GM12878 (cell line): ENCODE results near the gene MRPS27. TPM values are rescaled to one million over a fixed set of nuclear protein-coding genes. Genes with fewer than 3 reads are reported as not detected.

ENCODE experiments used
- ATF2 ChIP-seq: IDR thresholded peaks from 2 replicates; pipeline ENCODE4 v1.6.1; 2012; ENCODE audit warnings: low read length, inconsistent platforms
- CBX3 ChIP-seq: fragments of 200-600 bp; sonication (generic); IDR thresholded peaks from 2 replicates; pipeline ENCODE4 v1.6.1; 2016; ENCODE audit warnings: low read depth, borderline replicate concordance
- CEBPZ ChIP-seq: fragments of 150-350 bp; IDR thresholded peaks from 2 replicates; pipeline ENCODE4 v1.6.1; 2016; ENCODE audit warnings: low read depth, low read length
- MTA2 ChIP-seq: fragments of 450-650 bp; IDR thresholded peaks from 2 replicates; pipeline ENCODE4 v1.6.1; 2016; ENCODE audit warnings: low read depth, mild to moderate bottlenecking, moderate library complexity
- RCOR1 ChIP-seq: conservative IDR thresholded peaks from 2 replicates; pipeline ENCODE4 v1.6.1; 2012; ENCODE audit warnings: low read depth, low read length, improper control_type of control experiment
- RELB ChIP-seq: fragments of 450-650 bp; IDR thresholded peaks from 2 replicates; pipeline ENCODE4 v1.6.1; 2017; ENCODE audit warnings: low read depth, mild to moderate bottlenecking, moderate library complexity
- polyA plus RNA-seq, 11 experiments: library from polyadenylated mRNA; depleted of rRNA in 4 of 11; unstranded in 6 of 11; stranded (reverse) in 5 of 11; fragments of >200 nt; fragmentation: Nextera tagmentation in 4 of 11; fragmentation: Illumina TruSeq in 1 of 11; extraction: Ambion mirVana in 4 of 11; extraction: Trizol in 1 of 11; gene quantifications; 1 replicate in 1 of 11; 2 replicates in 10 of 11; pipeline versions ENCODE4 v1.2.1 to v1.2.3, GENCODE V29; 2011 to 2016; ENCODE audit warnings: inconsistent platforms in 2 of 11, missing spikeins in 2 of 11, low read depth in 1 of 11
- total RNA-seq, 4 experiments: library from RNA; depleted of rRNA in 3 of 4; stranded (reverse); fragments of >200 nt in 3 of 4; fragmentation: Illumina TruSeq in 1 of 4; extraction: Trizol in 1 of 4; gene quantifications; 2 replicates each; pipeline versions ENCODE4 v1.2.1 to v1.2.3, GENCODE V29; 2013 to 2021
- TF ChIP-seq, protein P1 (sequence below): IDR thresholded peaks from 2 replicates; pipeline ENCODE4 v1.6.1; 2012; ENCODE audit warnings: improper control_type of control experiment, low read depth, low read length; ENCODE audit not compliant: insufficient replicate concordance

Gene MRPS27
- total and polyA plus RNA-seq, 10 of the 15 experiments (the other 5 are each of a cell fraction or from before 2014, with no cell fraction given), result 61.0 to 128 (median 93.0) TPM

DNA sequence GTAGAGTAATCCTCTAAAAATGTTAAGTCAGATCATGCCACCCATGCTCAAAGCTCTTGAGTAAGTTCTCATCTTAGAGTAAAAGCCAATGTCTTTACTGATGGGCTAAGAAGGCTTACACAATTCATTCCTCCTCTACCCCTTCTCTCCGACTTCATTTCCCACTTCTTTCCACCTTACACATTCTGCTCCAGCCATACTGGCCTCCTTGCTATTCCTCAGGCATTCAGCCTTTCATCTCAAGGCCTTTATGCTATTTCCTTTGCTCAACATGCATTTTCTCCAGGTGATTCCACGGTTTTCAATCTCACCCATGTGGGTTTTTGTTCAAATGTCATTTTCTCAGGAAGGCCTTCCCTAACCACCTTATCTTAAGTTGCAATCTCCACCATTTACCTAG lies 107.9 kb downstream of the MRPS27 start (continued):
- TF ChIP-seq CEBPZ, result no peak
- TF ChIP-seq, protein P1, sequence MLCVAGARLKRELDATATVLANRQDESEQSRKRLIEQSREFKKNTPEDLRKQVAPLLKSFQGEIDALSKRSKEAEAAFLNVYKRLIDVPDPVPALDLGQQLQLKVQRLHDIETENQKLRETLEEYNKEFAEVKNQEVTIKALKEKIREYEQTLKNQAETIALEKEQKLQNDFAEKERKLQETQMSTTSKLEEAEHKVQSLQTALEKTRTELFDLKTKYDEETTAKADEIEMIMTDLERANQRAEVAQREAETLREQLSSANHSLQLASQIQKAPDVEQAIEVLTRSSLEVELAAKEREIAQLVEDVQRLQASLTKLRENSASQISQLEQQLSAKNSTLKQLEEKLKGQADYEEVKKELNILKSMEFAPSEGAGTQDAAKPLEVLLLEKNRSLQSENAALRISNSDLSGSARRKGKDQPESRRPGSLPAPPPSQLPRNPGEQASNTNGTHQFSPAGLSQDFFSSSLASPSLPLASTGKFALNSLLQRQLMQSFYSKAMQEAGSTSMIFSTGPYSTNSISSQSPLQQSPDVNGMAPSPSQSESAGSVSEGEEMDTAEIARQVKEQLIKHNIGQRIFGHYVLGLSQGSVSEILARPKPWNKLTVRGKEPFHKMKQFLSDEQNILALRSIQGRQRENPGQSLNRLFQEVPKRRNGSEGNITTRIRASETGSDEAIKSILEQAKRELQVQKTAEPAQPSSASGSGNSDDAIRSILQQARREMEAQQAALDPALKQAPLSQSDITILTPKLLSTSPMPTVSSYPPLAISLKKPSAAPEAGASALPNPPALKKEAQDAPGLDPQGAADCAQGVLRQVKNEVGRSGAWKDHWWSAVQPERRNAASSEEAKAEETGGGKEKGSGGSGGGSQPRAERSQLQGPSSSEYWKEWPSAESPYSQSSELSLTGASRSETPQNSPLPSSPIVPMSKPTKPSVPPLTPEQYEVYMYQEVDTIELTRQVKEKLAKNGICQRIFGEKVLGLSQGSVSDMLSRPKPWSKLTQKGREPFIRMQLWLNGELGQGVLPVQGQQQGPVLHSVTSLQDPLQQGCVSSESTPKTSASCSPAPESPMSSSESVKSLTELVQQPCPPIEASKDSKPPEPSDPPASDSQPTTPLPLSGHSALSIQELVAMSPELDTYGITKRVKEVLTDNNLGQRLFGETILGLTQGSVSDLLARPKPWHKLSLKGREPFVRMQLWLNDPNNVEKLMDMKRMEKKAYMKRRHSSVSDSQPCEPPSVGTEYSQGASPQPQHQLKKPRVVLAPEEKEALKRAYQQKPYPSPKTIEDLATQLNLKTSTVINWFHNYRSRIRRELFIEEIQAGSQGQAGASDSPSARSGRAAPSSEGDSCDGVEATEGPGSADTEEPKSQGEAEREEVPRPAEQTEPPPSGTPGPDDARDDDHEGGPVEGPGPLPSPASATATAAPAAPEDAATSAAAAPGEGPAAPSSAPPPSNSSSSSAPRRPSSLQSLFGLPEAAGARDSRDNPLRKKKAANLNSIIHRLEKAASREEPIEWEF, result no peak
- no peak for TF ChIP-seq ATF2
- TF ChIP-seq MTA2, result no peak
- TF ChIP-seq RCOR1, result no peak
- TF ChIP-seq CBX3, result no peak
- no peak for TF ChIP-seq RELB
